RKO (cell line): ENCODE results near the gene JARID2.
"Not testable (repeated sequence)": the region's sequence is repeated elsewhere in the genome, so short reads cannot be mapped to it uniquely, and the experiment has no call there.

Experiments used
- DNase-seq: peaks from one replicate; pipeline ENCODE4 v3.0.0-alpha.2; 2016; ENCODE audit warnings: low spot score

JARID2 gene

DNA sequence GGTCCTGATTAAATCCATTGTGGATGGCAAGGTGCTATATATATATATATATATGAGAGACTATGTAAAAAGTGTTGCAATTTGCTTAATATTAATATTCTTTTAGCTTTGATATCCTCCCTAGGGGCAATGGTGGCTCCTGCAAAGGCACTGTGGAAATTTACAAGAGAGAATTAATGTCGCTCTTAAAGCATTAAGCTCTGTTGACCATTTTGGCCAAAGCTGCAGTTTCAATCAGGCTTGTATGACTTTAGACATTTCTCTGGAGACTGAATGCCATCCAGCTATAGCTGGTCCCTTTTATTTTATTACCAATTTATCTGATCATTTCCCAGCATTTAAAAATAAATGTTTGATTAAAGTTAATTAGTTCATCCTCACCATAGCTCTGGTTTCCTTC lies 155.3 kb downstream of the JARID2 start:
- DNase-seq, result no peak

DNA sequence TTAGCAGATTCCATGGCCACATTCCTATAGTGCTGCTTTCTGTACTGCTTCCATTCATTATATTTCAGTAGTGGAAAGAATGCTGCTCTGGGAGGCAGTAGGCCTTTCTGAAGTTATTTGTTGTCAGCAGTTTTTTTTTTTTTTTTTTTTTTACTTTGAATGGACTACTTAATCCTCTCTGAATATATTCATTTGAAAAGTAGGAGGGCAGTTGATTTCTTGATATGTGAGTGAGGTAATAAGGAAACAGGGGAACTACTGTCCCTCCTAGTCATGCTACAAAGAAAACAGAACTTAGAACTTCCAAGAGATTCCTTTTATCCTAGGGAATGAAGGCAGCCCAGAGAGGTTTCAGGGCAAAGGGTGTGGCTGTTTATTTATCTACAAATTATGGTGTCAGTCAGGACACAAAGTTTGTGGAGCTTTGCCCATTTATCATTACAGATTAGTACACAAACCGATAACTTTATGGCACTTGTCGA lies 155.9 kb downstream of the JARID2 start:
- no peak for DNase-seq

DNA sequence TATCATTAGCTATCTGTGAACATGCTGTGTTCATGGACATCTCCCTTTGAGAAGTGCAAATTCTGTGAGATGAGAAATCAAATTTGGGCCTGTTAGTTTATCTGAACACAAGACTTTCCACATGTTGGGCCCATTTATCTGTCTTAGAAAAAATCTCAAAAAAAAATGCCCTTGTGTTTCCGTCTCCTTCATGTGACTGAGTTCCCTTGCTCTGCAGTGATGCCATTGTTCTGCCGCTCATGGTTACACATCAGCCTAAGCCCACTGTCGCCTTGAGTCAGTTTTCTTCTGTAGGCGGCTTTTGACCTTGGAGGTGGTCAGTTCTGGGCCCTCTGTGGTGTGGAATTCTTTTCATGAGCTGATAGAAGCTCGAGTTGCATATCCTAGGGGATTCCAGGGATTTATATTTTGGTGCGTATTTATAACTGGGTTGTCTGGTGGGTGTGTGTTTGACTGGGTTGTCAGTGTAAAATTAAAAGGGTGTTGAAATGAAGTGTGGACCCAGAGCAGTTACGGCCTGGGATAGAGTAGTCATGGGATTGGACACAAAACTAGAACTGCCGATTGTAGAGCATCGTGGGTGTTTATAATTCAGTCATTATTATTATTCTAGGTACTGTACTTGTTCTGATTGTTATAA lies 156.7 kb downstream of the JARID2 start:
- DNase-seq, result no peak

DNA sequence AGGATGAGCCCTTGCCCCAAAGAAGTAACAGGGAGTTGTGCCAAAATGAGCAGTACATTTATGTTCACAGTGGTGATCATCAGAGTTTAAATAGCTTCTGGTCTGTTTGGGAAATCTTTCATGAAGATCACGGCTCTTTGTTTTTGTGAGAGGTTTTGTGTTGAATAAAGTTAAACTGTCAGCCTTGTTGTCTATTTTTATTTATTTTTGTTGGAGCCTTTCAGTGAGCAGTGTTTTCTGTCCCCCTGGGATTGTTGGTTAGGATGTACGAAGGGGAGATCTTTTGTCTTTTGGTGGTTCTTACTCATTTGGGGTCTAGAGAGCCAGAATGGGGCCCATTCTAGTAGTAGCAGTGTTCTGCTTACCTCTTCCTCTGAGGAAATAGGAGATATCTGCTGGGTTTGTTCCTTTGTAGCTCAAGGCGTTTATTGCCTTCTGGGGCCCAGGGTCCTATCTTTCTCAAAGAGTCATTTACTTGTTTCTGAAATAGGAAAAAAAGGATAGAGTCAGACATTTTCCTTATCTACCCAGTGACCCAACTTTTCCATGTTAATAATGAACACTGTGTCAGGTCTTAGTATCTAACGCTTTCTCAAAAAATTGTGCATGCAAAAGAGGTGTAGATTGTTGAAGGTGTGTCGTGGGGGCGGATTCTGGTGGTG lies 157.4 kb downstream of the JARID2 start:
- no peak for DNase-seq

DNA sequence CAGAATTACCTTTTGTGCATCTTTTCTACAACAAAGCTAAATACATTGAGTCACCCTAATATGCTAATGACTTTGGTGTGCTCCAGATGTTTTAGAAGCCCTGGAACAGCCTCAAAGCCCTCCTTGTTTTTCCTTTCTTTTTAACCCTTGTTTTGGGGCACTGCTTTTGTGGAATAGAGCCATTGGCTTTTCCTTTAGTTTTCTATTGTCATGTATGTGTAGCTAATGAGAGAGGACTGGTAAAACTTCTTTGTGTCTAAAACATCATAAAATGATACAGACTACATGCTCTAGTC lies 158.8 kb downstream of the JARID2 start:
- DNase-seq, result no peak

DNA sequence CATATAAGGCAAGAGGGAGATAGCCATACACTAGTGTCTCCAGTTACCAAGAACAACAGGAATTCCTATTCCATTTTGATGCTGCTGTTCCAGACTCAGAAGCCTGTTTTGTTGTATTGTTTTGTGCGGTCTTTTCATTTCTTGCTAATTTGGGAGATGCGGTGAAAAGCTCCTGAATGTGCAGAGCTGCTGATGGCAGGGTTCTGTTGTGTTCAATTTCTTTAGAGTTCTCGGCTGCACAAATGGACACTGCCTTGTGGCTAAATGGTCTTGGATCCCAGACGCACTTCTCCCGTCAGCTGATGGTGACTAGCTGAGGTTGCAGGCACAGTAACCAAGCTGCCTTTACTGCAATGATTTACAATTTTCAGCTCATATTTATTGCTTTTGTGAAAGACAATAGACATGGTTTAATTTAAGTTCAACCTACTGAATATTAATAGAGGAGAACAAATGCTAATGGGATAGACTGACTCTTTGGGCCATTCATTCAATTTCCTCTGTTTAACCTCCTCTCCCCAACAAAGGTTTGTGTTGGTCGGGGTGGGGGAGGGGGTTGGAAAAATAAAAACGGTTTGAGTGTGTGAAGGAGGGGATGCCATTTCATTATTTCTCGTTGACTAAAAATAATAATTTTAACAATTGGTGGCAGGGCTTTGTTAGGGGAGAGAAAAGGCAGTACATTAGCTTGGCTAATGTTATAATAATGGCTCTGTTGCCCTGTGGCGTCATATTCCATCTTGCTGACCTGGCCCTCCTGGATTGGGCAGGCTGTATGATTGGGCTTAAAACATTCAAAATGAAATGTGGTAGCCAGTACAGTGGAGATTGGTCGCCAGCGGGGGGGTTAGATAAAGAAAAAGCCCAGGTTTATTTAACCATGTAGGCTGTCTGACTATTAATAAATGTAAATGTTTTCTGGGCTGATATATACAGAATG lies 159.5 kb downstream of the JARID2 start:
- DNase-seq, result no peak

DNA sequence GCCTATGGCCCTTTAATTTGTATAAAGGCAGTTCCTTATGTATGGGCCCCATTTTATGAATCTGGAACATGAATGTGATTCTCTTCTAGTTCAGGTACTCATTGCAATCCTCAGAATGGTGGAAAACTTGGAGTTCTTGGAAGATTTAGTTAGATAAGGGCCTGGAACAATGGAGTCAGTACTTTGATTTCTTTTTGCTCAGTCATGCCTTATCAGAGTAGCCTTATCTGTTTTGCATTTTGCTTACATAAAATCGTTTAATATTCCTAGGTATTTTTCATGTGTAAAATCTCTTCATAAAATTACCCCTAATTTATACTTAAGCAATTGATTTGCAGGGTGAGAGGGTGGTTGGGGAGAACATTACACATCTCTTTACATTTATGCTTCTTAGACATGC lies 160.6 kb downstream of the JARID2 start:
- DNase-seq, result no peak

DNA sequence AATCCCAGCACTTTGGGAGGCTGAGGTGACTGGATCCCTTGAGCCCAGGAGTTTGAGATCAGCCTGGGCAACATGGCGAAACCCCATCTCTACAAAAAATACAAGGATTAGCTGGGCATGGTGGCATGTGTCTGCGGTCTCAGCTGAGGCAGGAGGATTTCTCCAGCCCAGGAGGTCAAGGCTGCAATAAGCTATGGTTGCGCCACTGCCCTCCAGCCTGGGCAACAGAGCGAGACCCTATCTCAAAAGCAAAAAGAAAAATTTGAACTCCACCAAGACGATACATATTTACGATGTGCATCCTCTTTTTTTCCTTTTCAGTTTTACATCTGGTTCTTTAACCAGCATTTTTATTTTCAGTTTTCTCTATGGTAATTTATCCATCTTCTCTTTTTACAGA lies 162.1 kb downstream of the JARID2 start:
- no peak for DNase-seq

DNA sequence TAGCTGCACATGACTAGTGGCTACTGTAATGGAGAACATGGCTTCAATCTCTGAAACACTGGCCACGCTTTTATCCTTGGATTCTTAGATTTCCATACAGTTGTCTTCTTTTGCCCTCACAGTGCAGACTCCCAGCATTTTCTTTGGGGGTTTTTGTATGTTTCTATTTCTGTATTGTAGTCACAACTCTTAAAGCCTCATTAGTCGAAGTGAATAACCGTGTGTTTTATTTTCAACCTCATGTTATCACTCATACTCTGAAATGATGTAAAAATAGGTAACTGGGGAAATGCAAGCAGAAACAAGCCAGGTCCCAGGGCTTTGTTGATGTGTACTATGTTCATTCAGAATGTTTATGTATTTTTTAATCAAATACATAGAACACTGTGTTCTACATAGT lies 162.9 kb downstream of the JARID2 start:
- DNase-seq, result no peak

DNA sequence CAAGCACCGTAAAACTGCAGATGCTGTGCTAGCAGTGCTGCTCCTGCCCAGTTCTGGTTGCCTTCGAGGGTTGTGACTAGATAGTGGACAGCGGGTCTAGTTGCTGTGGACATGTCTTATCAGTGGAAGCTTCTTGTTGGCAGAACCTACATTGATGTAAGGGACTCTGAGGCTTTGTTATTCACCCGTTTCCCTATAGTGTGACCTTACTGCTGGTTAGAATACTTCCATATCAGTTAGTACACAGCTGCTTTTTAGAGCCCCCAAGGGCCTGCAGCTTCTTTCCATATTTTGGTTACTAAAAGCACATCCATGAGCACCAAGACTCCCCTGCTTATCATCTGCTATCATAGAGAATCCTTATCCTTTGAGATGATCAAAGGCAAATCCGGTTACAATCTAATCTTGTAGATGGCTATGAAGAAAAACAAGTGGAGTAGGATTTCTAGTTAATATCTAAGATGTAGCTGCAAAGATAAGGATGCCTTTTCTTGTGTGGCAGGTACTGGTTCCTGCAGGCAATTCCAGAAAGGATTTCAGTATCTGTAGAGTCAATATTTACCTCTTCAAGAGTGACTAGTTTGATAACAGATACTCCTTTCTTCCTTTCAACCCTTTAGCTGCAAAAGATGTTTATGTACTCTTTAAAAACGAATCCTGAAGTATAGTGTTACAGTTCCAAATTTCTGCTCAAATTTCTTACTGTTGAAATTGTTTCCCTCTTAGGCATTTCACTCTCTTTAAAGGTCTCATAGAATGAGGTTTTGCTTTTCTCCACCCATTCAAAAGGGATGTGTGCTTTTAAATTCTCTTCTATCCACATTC lies 163.6 kb downstream of the JARID2 start:
- no peak for DNase-seq

DNA sequence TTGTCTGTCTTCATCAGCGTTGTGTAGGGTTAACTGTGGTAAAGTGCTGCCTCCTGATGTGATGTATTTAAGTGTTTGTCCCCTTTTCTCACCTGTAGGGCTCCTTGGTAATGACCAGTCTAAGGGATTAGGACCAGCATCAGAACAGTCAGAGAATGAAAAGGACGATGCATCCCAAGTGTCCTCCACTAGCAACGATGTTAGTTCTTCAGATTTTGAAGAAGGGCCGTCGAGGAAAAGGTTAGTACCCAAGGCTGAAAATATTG lies 164.2 kb downstream of the JARID2 start:
- DNase-seq, result no peak

DNA sequence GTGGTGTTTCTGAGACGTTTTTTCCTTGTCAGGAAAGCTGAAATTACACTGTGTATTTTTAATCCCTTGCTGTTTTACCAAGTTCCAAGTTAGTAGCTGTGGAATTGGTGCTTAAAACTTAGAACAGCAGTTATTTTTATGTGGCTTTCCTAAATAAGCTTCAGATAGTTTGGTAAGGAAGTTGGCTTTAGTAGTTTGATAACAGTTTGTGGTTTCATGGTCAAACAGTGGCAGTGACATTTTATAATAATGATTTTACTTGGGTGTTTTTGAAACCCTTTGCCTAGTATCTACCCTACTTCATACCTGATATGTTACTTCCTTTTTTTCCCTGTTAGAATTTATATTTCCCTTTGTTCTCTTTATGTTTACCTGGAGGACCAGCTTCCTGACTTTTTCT lies 164.9 kb downstream of the JARID2 start:
- DNase-seq, result no peak

DNA sequence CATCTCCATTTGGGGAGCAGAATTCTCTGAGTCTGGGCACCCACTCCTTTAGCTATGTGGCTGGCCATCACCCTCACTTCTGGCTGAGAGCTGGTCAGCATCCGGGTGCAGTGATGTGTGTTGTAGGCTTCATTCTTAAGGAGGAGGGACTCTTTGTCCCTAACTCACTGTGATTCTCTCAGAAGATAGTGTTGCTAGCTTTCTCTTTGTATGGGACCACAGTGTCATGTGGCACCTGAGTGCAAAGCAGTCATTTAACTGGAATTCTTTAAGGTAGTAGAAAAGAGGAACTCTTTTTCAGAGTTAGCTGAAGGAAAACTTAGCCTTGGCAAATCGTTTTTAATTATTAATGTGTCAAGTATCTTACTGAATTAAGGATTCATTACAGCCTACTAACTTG lies 165.9 kb downstream of the JARID2 start:
- no peak for DNase-seq

DNA sequence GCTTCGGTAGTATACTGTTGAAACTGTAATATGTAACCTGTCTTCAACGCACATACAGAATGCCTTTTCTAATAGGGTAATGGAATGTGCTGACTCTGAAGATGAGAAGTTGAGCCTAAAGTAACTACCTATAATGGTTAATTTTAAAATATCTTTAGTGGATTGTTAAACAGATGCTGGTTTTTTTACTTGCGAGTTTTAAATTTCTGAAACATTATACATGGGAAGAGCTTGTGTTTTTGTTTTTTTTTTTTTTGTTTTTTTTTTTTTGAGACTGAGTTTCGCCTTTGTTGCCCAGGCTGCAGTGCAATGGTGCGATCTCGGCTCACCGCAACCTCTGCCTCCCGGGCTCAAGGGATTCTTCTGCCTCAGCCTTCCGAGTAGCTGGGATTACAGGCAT lies 166.9 kb downstream of the JARID2 start:
- no peak for DNase-seq

DNA sequence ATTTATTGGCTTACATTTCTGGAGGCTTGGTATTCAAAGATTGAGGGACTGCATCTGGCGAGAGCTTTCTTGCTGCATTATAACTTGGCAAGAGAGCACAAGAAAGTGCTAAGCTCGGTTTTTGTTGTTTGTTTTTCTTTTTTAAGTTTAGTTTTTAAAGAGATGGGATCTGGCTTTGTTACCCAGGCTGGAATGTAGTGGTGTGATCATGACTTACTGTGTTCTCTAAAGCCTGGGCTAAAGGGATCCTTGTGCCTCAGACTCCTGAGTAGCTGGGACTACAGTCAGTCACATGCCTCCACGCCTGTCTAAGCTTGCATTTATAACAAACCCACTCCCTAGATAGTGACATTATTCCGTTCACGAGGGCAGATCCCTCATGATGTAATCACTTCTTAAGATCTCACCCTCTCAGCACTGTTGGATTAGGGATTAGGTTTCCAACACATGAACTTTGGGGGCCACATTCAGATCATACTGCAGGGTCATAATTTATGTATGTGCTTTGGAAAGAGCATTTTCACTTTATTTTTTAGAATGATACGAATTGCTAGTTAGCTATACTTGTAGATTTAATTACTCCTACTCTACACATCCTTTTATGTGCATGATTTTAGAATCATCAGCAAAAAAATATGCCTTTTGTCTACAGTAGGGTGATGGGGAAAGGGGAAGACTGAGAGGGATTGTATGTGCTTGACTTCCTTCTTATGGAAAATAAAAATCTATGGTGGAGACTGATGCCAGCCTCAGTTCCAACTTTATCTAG lies 167.8 kb downstream of the JARID2 start:
- DNase-seq, result no peak

DNA sequence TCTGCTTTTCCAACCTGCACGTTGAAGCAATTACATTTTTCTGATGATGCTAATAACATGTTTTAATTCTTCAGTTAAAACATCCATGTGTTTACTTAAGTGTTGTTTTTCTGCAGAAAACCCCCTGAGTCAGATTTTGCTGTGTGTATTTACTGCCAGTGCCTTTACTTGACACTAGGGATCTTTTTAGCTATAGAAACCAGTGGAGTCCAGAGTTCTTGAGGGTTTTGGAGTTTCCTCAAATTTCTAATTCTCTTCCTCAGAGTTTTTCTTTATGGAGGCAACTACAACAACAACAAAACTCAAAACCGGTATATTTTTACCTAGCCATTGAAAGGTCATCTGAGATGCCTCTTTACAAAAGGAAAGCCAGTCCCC lies 168.4 kb downstream of the JARID2 start:
- DNase-seq, result no peak

DNA sequence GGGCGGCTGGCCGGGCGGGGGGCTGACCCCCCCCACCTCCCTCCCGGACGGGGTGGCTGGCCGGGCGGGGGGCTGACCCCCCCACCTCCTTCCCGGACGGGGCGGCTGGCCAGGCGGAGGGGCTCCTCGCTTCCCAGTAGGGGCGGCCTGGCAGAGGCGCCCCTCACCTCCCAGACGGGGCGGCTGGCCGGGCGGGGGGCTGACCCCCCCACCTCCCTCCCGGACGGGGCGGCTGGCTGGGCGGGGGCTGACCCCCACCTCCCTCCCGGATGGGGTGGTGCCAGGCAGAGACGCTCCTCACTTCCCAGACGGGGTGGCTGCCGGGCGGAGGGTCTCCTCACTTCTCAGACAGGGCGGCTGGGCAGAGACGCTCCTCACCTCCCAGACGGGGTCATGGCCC lies 169.8 kb downstream of the JARID2 start:
- not testable (repeated sequence) for DNase-seq

DNA sequence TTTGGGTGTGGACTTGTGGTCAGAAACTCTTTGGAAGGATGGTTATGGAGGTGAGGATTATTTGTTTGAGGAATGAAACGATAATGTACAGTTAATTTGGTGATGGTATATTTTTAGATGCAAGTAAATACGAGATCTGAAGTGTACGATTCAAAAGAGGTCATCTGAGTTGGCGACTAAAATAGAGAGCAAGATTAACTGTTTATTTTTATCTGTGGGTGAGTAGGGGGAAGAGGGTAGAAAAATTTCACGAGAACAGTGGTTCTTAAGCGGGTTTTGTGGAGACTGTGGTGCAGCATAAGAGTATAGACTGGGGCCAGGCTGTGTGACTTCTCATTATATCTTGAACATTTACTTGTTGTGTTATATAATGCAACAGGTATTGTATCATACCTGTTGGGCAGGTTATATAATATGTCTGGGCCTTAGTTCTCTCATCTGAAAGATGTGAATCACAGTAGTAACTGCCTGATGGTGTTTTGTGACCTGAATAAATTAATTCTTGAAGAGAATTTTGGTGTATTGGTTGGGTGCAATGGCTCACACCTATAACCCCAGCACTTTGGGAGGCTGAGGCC lies 171.2 kb downstream of the JARID2 start:
- no peak for DNase-seq

DNA sequence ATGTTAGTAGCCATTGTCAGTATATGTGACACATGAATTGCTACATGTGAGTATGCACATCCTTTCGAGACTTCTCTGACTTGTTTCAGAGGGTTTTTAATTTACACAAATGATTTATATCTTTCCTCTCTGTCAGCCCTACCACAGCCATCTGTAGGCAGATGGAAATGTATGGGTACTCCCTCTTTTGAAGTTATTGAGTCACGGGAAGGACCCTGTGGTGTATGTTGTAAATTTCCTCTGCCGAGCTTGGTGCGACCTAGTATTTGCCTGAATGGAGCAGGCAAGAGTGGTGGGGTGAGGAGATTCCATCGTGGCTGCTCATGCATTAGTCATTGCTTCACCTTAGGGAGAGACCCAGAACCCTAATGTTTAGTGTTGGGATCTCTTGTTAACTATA lies 171.9 kb downstream of the JARID2 start:
- DNase-seq, result peak; percentile 19

DNA sequence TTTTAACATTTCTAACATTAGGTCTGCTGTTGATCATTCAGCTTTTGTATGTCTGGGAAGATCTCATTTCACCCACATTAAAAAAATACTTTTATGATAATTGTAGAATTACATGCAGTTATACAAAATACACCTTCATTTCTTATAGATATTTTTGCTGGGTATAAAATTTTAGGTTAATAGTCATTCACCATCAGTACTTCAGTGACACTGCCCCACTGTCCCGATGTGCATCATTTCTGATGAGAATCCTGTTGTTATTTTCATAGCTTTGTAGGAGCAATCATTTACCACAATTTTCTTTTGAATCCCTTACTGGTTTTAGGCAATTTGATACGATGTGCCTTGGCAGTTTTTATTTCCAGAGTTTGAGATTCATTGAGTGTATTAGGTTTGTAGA lies 173.6 kb downstream of the JARID2 start:
- no peak for DNase-seq

DNA sequence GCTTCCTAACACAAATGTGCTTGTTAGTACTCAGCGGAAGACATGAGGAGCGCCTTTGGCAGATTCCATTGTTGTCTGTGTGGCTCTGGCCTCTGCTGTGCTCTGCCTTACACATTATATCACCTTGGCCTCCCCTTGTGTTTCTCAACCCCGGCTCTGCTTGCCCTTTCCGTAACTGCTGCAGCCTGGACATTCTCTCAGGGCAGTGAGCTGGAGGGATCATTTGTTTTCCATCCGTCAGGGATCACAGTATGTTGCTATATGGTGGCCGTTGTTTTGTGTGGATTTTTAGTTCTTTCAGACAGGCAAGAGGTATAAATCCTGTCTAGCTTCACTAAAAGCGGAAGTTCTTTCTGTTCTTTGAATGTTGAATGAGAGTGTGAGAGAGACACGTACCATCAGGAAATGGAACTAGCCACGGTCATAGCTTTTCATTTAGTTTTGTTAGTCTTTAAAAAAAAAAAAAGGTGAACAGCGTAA lies 175.1 kb downstream of the JARID2 start:
- no peak for DNase-seq
